GM19452 (cell line): Measurements from ENCODE around the gene BHLHE23.

Source experiments
- ATAC-seq: cut with Tn5 transposase; IDR thresholded peaks from one replicate; pipeline ENCODE4 v1.9.1; 2021; ENCODE audit not compliant: unreplicated experiment

BHLHE23 gene

DNA sequence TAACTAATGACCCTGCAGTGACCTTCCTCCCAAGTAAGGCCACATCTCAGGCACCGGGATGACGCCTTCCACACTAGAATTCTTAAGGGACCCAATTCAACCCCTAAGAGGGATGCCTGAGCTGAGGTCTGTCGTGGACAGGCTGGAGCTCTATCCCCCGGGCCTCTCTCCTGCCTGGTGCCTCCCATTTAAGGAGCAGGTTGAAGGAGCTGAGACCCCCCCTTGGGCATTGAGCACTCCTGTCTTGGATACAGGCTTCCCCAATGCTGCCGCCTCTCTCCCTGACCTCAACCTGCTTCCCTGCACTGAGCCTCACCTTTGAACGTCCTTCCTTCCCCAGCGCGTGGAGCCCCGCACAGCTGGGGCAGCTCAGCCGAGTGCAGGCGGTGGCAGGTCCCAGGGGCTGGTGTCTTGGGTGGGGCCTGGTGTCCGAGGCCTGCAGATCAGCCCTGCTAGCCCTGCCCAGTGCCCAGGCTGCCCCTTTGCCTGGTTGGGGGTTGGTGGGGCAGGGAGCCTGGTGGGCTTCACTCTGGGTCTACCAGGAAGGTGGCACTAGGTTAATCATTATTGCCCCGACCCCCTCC, 19.9 kb upstream of the BHLHE23 start:
- ATAC-seq: no peak

DNA sequence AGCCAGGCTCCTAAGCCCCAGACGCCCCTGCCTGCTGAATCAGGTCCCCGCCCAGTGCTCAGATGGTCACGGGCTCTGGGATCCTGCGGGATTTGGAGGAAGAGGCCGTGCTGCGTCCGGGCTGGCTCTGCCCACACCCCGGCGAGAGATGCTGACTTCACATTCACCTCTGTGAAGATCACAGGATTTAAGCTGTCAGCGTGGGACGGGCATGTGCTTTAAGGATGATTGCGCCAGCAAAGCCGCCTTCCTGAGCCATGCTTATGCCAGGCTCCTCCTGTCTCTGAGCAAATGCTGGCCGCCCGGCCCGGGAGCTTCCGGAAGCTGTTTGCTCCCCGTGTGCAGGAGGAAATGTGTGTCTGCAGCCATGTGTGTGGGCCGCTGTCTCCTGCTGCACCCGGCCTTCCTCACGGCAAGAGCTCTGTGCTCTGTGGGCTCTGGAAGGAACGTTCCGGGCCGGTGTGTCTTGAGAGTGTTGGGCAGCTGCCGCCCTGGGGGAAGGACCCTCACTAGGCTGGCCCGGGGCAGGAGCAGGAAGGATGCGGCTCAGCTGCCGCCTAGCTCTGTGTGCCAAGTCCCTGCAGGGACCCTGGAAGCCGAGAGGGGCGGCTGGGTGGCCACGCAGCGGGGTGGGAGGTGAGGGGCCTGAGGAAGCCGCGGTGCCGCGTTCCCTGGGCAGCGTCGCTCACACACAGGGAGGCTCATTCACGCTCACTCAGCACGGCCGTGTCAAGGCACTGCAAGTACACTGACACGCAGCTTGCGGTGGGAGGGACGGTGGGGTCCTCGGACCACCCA, 19.0 kb upstream of the BHLHE23 start:
- ATAC-seq: no peak

DNA sequence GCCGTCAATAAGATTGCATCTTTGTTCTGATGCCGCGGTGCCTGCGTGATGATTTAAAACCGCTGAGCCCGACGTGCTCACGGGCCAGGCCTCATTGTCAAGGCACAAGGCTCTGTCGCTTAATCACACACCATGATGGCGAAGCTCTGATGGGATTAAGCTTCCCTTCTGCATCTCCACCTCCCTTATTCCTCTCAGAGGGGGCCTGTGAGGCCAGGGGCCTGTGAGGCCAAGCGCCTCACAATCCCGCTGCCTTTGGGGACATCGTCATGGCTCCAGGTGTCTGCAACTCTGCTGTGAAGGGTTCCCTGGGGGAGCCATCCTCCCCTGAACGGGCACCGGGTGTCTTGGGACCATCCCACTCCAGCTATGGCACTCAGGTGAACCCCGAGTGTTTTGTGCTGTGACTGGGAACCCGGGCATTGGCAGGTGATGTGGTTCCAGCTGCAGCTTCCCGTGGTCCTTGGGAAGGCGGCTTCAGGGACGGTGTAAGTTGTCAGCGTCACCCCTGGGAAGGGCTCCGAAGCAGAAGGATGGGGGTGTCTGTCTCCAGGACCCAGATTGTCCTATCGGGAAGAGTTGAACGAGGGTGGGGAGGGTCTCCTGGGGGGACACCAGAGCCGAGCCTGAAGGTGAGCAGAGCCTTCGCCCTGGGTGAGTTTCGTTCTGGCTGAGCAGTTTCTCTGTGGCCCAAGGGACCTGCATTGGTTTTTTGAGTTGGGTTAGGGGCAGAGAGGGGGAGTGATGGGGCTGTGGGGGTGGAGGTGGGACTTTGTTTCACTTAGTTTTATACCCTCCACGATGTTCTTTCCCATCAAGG, 18.0 kb upstream of the BHLHE23 start:
- no peak for ATAC-seq

DNA sequence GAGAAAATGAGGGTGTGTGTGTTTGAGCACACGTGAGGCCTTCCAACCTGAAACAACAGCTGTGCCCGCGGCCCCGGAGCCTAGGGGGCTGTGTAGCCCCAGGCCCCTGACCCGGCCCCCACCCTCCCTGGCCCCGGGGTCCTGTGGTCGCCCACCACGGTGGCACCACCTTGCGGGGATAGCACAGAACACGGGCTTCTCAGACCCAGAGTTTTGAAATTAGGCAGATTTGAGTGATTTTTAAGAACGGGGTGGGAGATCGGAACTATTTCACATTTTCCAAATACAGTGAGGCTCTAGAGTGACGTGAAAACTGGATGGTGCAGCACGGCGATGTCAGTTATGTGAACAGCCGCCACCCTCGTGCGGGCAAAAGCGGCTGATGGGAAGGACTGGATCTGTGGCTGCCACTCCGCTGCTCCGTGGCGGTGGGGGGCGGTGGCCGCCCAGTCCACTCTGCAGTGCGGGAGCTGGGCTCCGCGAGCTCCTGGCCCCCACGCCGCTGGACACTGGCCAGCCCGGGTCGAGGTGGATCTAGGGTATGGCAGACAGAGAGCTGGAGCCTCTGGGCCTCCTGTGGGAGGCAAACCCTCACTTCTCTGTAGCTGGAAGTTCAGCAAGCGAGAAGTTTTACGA, 17.3 kb upstream of the BHLHE23 start:
- no peak for ATAC-seq

DNA sequence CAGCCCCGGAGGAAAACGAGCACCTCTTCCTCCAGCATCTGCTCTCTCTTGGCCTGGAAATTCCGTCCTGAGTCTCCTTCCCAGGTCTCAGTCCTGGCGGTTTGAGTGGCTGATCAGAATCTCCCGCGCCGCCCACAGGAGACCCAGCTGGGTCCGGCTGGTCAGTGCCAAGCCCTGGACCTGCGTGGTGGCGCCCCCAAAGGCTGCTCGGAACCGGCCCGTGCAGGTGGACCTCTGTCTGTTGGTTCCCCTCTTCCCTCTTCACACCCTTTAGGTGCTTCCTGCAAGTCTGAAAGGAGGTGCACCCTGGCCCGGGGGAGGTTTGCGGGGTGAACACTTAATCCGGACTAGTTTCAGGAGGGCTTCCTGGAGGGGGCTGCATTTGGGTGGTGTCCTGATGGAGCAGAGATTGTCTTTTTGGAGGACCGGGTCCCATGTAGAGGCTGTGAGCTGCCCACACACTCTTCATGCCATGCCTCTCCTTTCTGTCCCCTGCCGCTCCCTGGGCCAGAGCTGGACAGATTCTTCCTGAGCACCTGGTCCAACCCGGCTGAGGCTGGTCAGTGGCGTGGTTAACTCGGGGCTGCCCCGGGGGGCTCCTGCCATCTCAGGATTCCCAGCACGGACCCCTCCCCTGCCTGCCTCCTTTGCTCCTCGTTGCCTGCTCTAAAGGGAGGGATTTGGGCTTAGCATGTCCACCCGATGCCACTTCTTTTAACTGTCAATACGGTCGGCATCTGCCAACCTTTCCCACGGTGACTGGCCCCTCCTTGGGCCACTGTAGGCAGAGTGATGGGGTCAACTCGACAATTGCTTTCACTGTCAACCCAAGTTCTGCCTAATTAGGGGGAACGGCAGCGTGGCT, 16.5 kb upstream of the BHLHE23 start:
- ATAC-seq: no peak

DNA sequence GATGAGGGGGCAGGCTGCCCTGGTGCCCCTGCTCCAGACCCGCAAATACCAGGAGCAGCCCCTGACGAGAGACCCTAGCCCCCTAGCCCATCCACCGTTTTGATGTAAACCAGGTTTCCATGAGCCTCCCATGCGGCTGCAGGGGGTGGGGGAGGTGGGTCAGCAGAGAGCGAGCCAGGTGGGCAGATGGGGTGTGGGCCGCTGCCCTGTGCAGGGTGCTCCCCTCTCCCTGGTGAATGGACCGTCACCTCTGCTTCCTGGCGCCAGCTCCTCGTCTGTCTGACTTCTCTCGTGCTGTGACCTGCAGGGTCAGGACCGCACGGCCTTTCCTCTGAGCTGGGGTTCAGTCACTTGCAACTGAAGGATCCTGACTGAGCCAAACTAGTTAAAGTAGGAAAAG, 15.7 kb upstream of the BHLHE23 start:
- no peak for ATAC-seq

DNA sequence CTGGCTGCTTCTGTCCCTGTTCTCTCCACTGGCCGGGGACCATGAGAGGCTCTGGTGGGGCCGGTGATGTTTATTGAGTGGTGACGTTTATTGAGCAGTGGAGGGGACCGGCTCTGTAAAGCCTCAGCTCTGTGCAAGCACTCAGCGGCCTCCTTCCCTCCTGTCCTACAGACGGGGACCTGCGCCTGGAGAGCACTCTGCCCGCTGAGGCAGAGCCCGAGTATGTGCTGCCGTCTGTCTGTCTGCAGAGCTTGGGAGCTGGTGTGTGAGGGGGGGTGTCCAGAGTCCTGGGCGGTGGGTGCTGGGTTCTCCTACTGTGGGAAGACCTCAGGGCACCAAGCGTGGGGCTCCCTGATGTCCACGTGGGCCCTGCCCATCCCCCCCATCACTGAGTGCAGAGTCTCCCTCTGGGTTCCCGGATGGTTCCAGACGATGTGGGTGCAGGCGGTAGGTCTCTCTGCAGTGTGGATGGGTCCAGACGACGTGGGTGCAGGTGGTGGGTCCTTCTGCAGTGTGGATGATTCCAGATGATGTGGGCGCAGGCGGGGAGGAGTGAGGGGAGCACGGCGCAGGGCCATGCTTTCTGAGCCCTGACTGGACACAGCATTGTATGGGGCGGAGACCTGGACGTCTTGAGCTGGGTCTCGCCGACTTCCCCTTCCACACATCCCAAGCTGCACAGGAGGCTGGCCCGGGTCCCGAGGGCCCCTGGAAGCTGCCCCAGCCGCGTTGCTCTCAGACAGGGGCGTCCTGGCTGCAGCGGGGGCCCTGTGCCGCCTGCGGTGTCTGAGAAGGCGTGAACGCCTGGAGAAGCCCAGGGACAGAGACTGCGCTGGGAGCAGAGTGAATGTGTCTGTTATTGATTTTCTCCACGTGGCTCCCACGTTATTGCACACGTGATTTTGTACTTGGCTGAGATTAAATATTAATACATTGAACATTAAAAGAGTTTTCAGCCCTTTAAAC, 14.9 kb upstream of the BHLHE23 start:
- no peak for ATAC-seq

DNA sequence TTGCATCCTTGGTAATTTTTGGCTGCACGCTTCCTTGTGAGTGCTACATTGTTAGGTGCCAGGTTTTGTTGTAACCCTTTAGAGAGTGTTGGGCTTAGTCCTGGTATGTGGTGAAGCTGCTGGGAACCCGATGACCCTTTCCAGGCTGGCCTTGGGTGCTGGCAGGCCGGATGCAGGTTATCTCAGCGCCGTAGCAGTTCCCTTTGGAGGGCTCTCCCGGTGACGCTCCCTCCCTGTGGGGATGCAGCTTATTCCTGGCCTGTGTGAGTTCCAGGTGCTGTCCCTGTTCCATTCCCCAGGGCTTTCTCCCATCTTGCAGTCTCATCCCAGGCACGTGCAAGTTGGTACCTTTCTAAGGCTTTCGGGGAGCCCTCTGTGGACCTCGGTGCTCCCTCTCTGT, 13.9 kb upstream of the BHLHE23 start:
- ATAC-seq: no peak

DNA sequence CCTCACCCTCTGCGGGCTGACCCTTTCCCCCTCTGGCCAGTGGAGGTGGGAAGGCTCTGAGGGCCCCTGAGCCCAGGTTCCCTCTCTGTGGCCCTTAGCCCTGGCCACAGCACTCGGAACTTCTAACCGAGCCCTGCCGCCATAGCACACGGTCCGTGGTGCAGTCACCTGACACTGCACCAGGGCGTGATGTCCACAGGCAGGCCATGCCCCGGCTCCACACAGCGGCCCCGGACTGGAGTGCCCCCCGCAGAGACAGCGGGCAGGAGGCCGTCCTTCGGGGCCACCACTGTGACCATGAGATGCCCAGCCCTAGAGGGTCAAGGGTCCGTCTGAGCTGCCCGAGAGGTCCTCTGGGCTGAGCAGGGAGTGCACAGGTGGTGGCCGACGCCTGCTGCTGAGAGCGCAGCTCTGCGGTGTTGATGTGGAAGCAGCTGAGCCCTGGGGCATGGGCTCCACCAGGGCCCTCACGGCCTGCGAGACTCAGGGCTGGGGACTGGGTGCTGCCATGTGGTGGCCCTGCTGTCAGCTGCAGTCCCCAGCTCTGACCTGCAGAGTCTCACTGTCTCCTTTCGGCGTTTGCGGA, 11.2 kb upstream of the BHLHE23 start:
- ATAC-seq: no peak

DNA sequence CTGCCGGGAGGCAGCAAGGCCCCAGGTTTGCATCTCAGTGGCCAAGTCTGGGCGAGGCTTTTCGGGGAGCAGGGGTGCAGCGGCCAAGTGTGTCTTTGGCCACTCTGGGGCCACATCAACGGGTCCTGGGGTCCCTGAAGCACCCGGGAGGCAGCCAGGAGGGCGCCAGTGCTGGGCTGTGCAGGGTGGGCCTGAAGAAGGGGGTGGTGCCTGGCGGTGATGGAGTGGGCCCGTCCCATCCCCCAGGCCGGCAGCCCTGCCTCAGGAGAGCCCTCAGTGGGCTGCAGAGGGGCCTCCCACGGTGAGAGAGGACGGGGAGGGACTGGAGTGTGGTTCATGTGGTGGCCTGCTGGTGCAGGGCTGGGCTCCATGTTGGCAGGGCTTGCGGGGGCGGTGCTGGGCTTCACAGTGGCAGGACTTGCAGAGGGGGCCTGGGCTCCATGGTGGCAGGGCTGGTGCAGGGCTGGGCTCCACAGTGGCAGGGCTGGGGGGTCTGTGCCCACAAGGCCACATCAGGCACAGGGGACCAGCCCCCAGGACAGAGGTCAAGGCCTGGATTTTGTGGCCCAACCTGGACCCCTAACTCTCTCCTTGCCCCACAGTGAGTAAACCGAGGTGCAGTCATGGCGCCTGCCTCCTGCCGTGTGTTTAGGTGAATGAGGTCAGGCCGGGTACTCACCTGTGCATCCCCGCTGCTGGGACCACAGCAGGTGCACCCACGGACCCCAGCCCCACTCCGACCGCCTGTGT, 10.5 kb upstream of the BHLHE23 start:
- ATAC-seq: no peak

DNA sequence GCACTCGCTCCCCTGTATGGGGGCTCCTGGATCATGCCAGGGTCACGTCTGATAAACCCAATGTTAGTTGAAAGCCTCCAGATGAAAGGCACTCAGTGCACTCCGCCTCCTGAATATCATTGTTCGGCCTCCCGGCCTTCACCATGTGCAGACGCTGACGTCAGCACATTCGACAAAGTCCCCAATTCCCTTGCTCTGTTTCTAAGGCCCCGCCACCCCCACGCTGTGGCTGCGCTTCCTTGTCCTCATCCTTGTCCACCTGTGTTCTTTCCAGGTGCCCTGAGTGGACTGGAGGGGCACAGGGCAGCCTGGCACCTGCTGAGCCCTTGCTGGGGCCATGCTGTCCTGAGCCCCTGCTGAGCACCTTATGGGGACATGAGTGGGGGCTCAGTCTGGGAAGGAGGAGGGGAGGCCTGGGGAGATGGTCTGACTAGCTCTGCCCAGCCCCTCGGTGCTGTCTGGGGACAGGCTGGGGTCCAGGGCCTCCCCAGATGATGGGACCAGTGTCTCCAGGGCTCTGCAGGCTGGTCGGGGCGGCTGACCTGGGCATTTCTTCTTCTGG, 9.8 kb upstream of the BHLHE23 start:
- no peak for ATAC-seq

DNA sequence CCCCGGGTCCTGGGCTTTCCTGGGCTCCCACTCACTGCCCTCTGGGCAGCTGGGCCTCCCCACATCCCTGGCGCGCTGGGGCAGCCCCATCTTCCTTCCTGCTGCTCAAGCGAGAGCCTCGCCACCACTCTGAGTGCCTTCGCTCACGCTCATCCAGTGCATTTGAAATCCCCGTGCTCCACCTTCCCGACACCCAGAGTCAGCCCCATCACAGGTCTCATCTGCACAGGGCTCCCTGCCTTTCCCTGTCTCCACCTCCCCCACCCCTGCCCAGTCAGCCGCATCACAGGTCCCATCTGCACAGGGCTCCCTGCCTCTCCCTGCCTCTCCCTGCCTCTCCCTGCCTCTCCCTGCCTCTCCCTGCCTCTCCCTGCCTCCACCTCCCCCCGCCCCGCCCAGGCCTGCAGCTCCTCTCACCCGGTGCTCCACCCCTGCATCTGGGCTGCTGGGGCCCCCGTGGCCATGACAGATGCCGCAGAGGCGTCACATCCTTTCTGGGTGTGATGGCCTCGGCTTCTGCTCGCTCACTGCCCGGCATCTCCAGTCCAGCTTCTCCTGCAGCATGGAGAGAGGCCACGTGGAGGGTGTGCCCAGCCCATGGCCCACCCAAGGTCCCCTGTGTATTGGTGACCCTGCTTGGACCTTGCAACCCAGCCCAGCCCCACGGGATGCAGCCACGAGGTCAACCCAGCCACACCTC, 9.0 kb upstream of the BHLHE23 start:
- ATAC-seq: no peak

DNA sequence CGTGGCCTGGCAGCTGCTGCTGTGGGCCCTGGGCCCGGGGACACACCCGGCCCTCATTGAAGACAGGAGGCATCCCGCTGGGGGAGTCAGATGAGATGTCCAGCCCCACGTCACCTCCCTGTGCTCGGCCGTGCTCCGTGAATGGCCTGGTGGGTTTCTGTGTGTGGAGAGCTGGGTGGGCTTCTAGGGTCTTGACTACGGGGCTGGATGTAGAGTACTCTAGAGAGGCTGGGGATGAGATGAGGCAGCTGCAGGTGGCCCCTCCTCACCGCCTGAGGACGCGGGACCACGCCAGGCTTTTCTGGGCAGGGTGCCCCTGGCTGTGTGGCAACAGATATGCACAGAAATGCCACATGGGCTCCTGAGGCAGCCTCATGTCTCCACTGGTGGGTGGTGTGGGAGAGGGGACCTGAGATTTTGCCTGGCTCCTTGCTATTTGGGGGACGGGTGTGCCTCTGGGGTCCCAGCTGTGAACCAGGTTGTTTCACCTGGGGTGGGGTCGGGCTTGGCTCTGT, 8.4 kb upstream of the BHLHE23 start:
- ATAC-seq: no peak

DNA sequence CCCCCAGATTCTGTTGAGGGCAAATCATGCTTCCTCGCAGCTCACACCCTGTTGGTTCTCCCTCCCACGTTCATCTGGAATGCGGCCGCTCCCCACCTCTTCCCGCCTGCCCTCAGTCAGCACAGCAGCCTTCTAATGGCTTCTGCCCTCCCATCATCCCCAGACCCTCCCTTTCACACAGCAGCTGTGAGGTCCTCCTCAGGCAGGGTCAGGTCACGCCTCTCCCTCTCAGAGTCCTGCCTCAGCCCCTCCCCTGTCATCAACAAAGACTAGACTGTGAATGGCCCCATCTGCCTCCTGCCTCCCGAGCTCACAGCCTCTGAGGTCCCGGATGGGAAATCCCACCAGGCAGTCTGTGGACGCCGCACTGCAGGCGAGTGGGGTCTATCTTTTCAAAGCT, 7.9 kb upstream of the BHLHE23 start:
- no peak for ATAC-seq

DNA sequence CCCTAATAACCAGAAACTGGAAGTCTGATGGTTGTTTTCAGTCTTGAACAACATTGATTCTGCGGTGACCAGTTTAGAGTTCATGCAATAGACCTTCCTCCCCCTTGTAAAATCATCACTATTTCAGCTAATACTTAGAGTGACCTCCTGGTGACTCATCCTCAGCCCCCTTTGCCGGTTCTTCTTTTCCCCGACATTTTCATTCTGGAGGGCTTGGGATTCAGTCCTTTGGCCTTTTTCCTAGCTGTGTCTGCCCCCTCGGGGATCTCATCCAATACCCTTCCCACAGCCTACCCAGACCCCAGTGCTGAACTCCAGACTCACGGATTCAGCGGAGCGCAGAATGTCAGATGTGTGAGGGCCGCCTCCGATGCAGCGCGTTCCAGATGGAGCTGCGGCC, 7.5 kb upstream of the BHLHE23 start:
- no peak for ATAC-seq

DNA sequence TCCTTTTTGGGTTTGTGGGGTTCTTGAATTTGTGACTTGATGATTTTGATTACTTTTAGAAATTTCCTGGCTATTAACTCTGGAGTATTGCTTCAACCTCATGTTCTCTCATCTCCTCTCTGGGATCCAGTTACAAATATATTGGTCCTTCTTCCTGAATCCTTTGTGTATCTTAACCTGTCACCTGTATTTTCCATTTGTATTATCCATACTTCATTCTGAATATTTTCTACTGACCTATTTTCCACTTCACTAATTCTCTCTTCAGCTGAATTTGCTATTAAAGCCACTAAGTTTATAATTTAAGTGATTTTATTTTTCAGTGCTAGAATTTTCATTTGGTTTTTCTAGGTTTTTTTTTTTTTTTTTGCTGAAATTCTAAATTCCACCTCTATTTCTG, 6.4 kb upstream of the BHLHE23 start:
- ATAC-seq: no peak

DNA sequence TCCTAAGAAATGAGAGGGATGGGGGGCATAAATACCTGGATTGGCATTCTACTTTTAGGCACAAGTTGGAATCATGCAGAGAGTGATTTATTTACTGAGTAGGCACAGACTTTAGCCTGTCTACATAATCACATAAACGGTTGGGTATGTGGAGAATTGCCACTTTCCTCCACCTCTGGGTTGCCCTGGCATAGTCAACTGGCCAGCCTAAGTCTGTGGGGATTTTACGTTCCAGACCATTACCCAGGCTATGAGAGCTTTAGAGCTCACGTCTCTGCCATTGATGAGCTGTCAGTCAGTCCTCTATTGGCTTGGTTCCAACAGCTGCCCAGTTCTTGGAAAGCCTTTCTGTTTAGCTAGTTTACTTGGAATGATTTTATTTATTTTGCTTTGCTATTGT, 5.0 kb upstream of the BHLHE23 start:
- no peak for ATAC-seq
